Upper lobe of left lung (tissue), 6 donors: ENCODE results near the gene ARMS2. TPM values are rescaled to one million over a fixed set of nuclear protein-coding genes. Genes with fewer than 3 reads are reported as not detected.

Experiments
- ATAC-seq, 2 donors: fragments of 200-7000 bp; cut with Tn5 transposase; one replicate each; pipeline ENCODE4 v1.9.1; 2022; ENCODE audit warnings: mild to moderate bottlenecking in 2 of 2, moderate library complexity in 2 of 2; ENCODE audit not compliant: low FRiP score in 2 of 2
- DNase-seq, 2 donors: peaks; one replicate each; pipeline ENCODE4 v3.0.0-alpha.2; 2019 to 2020
- H3K27ac ChIP-seq, 4 donors: fragments of 200-600 bp; sonication (generic); one replicate each; pipeline ENCODE4 v1.5.1; 2016 to 2019
- H3K27me3 ChIP-seq, 4 donors: fragments of 200-600 bp; sonication (generic); one replicate each; pipeline ENCODE4 v1.5.1; 2017 to 2019
- H3K36me3 ChIP-seq, 4 donors: fragments of 200-600 bp; sonication (generic); one replicate each; pipeline ENCODE4 v1.5.1; 2016 to 2019
- H3K4me1 ChIP-seq, 4 donors: fragments of 200-600 bp; sonication (generic); one replicate each; pipeline ENCODE4 v1.5.1; 2018 to 2019
- H3K4me3 ChIP-seq, 4 donors: fragments of 200-600 bp; sonication (generic); one replicate each; pipeline ENCODE4 v1.5.1; 2017 to 2019; ENCODE audit warnings: mild to moderate bottlenecking in 2 of 4, moderate library complexity in 1 of 4
- H3K9me3 ChIP-seq, 4 donors: fragments of 200-600 bp; sonication (generic); one replicate each; pipeline ENCODE4 v1.5.1; 2018 to 2019
- CTCF ChIP-seq, 6 experiments: fragments of 450-650 bp in 4 of 6; fragments of 200-600 bp in 2 of 6; sonication (generic) in 2 of 6; IDR thresholded peaks; one replicate each; pipeline ENCODE4 v1.5.1; 2016 to 2019; ENCODE audit warnings: antibody characterized with exemption in 6 of 6
- EP300 ChIP-seq, 4 donors: sonication (generic); formaldehyde crosslinking; IDR thresholded peaks; one replicate each; pipeline ENCODE4 v1.5.1; 2017; ENCODE audit warnings: antibody characterized with exemption in 4 of 4, control low read depth in 2 of 4
- POLR2A ChIP-seq, 4 donors: fragments of 450-650 bp; IDR thresholded peaks; one replicate each; pipeline ENCODE4 v1.5.1; 2016 to 2017; ENCODE audit warnings: antibody characterized with exemption in 4 of 4, mild to moderate bottlenecking in 2 of 4
- POLR2AphosphoS5 ChIP-seq, 2 donors: sonication (generic); formaldehyde crosslinking; IDR thresholded peaks; one replicate each; pipeline ENCODE4 v1.5.1; 2017; ENCODE audit warnings: antibody characterized with exemption in 2 of 2
- WGBS, 2 donors: methylation state at CpG; one replicate each; pipeline ENCODE4 v1.1.5; 2017 to 2018; 5-methylcytosine and 5-hydroxymethylcytosine counted together
- total RNA-seq, 6 donors: library from RNA; depleted of rRNA in 4 of 6; stranded (reverse); fragments of >200 nt in 4 of 6; gene quantifications; one replicate each; pipeline versions ENCODE4 v1.1.0 to v1.2.1, GENCODE V29; 2016 to 2021
- donor health status: DM: no; HTN: no; CAD: no; lungs with moderate emphysema.
- donor health status: DM: no; HTN: yes; CAD: no; lungs with severe emphysema.

The ARMS2 gene
- total RNA-seq, 6 donors from 2014 or later, result not detected

- Histone ChIP-seq H3K27me3 (no peaks in the 10 kb centered on the region), H3K27ac (no peak overlapping the region), H3K4me3 (no peak overlapping the region), H3K9me3 (no peaks in the 10 kb centered on the region), H3K4me1 (peaks cover 20 to 39% (median 28%) of the 10 kb centered on the region in 4 donors), H3K36me3 (peaks cover 0 to 38% (median 5%) of the 10 kb centered on the region in 4 donors)
- TF ChIP-seq EP300 (IDR thresholded peaks at IDR 0.05), result no peak
- no peak for TF ChIP-seq CTCF (IDR thresholded peaks at IDR 0.05)
- no peak for TF ChIP-seq POLR2AphosphoS5 (IDR thresholded peaks at IDR 0.05)
- no peak for TF ChIP-seq POLR2A (IDR thresholded peaks at IDR 0.05)
- ATAC-seq (no peak), DNase-seq (no peak)
- 65 to 70% methylated on average over 1 of the region's 1 CpG for WGBS, 2 donors
These were observed 35.4 kb upstream of the ARMS2 start for GRCh38 chr10:122419016-122419415.

- DNase-seq (no peak), ATAC-seq (peak in 1 of 2 donors; percentile 54)
- TF ChIP-seq POLR2AphosphoS5 (IDR thresholded peaks at IDR 0.05) (peak in 1 of 2 donors; percentile 11), CTCF (IDR thresholded peaks at IDR 0.05) (no peak), POLR2A (IDR thresholded peaks at IDR 0.05) (no peak)
- H3K36me3 ChIP-seq, result peaks cover 0 to 37% (median 5%) of the 10 kb centered on the region in 4 donors
- peaks cover 20 to 39% (median 29%) of the 10 kb centered on the region in 4 donors for H3K4me1 ChIP-seq
- no peaks in the 10 kb centered on the region for H3K9me3 ChIP-seq
- no peaks in the 10 kb centered on the region for H3K27me3 ChIP-seq
- H3K27ac ChIP-seq, result peak overlapping the region in 2 of 4 donors; percentile 36 to 53
- 66 to 90% methylated on average over 3 of the region's 3 CpGs for WGBS, 2 donors
- no peak overlapping the region for H3K4me3 ChIP-seq
These were observed 34.4 kb upstream of the ARMS2 start for GRCh38 chr10:122419876-122420623.

DNA sequence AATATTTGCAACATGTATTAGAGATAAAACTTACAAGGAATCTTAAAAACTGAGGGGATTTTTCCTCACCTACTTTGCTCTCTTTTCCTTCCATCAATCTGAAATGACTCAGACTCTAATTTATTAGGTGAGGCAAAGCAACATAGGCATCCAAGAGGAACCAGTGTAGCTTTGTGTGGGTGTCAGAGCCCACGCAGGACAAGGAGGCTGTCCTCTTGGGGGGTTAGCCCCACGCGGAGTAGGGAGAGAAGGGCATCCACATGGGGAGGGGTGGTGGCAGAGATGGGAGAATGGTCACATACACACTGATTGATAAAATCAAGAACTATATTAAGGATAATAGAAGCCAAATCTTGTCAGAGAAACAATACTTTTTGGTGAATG, 33.8 kb upstream of the ARMS2 start:
- Histone ChIP-seq H3K27me3 (no peaks in the 10 kb centered on the region), H3K4me3 (no peak overlapping the region), H3K27ac (peak overlapping the region in 2 of 4 donors; percentile 36 to 53), H3K9me3 (no peaks in the 10 kb centered on the region), H3K36me3 (peaks cover 0 to 36% (median 5%) of the 10 kb centered on the region in 4 donors), H3K4me1 (peaks cover 20 to 39% (median 29%) of the 10 kb centered on the region in 4 donors)
- no peak for ATAC-seq
- no peak for DNase-seq
- TF ChIP-seq EP300 (IDR thresholded peaks at IDR 0.05) (no peak), POLR2A (IDR thresholded peaks at IDR 0.05) (no peak), POLR2AphosphoS5 (IDR thresholded peaks at IDR 0.05) (no peak), CTCF (IDR thresholded peaks at IDR 0.05) (no peak)
- 89 to 93% methylated on average over 3 of the region's 3 CpGs for WGBS, 2 donors

- no peaks in the 10 kb centered on the region for H3K9me3 ChIP-seq
- WGBS, 2 donors, result 75 to 78% methylated on average over 3 of the region's 3 CpGs
- DNase-seq (no peak), ATAC-seq (no peak)
- H3K4me3 ChIP-seq, result no peak overlapping the region
- H3K36me3 ChIP-seq, result peaks cover 0 to 32% (median 4%) of the 10 kb centered on the region in 4 donors
- H3K4me1 ChIP-seq, result peaks cover 20 to 39% (median 29%) of the 10 kb centered on the region in 4 donors
- H3K27me3 ChIP-seq, result no peaks in the 10 kb centered on the region
- TF ChIP-seq POLR2AphosphoS5 (IDR thresholded peaks at IDR 0.05) (no peak), POLR2A (IDR thresholded peaks at IDR 0.05) (no peak), EP300 (IDR thresholded peaks at IDR 0.05) (no peak)
- peak overlapping the region in 2 of 4 donors; percentile 36 to 53 for H3K27ac ChIP-seq
These were observed 33.3 kb upstream of the ARMS2 start for GRCh38 chr10:122421054-122421625.

DNA sequence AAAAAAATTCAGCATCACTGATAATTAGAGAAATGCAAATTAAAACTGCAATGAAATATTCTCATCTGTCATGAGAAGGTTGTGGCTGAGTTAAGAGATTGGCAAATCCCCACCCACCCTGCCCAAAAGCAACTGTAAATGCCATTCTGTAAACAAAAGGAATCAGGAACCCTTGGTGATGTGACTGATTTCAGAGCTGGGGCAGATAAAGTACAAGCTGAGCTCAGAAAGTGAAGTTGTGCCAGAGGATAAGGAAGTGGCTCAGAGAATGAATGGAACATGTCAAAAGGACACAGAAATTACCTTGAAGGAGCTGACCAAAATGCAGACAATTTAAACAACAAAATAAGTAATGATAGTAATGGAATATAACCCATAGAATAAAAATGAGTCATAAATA, 32.7 kb upstream of the ARMS2 start:
- peaks cover 0 to 26% (median 3%) of the 10 kb centered on the region in 4 donors for H3K36me3 ChIP-seq
- no peak for TF ChIP-seq POLR2A (IDR thresholded peaks at IDR 0.05)
- TF ChIP-seq EP300 (IDR thresholded peaks at IDR 0.05), result no peak
- no peak for TF ChIP-seq CTCF (IDR thresholded peaks at IDR 0.05)
- no peak for TF ChIP-seq POLR2AphosphoS5 (IDR thresholded peaks at IDR 0.05)
- no peaks in the 10 kb centered on the region for H3K9me3 ChIP-seq
- H3K27ac ChIP-seq, result peak overlapping the region in 1 of 4 donors; percentile 53
- H3K4me1 ChIP-seq, result peaks cover 17 to 36% (median 27%) of the 10 kb centered on the region in 4 donors
- ATAC-seq, result no peak
- no peak overlapping the region for H3K4me3 ChIP-seq
- no peaks in the 10 kb centered on the region for H3K27me3 ChIP-seq
- no peak for DNase-seq
